ENCODE data around the gene CD3E. TPM values are rescaled to one million over a fixed set of nuclear protein-coding genes. Genes with fewer than 3 reads are reported as not detected.

CD3E gene
- total RNA-seq, 1 experiment from 2014 or later = not detected

DNA sequence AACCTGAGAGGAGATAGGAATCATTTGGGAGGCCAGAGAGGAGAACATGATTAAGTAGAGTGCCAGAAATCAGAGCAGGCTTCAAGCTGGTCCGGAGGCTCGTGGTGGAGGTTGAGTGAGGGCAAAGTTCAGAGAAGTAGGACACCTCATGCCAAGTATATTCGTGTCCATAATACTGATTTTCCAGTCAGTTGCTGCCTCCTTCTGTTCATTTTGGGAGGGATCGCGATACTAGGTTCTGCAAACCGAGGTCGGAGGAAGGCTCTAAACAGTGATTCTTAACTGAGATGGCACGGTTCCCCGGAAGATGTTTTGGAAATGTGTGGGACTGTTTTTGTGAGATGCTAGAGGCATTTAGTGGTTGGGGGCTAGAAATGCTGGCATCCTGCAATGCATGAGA lies 13.6 kb upstream of the CD3E start:
- Histone ChIP-seq H3K27me3 (ENCODE audit: insufficient read depth, low read length) (no peaks in the 10 kb centered on the region), H3K23ac (ENCODE audit: insufficient read length, low read depth, low read length) (no peak overlapping the region), H4K5ac (ENCODE audit: insufficient read length, low read depth, low read length) (no peak overlapping the region), H3K9me3 (ENCODE audit: control insufficient read depth, low read depth, low read length) (no peaks in the 10 kb centered on the region), H2BK120ac (ENCODE audit: low read depth, low read length, poor library complexity, severe bottlenecking) (no peak overlapping the region), H2BK20ac (ENCODE audit: low read depth, low read length, poor library complexity, severe bottlenecking) (no peak overlapping the region), H3K14ac (ENCODE audit: insufficient read depth, low read length) (no peak overlapping the region), H3K79me2 (ENCODE audit: insufficient read depth, low read length) (no peaks in the 10 kb centered on the region), H3K18ac (ENCODE audit: insufficient read length, low read depth, low read length) (no peak overlapping the region), H3K23me2 (ENCODE audit: insufficient read length, low read depth, low read length, poor library complexity, severe bottlenecking) (no peaks in the 10 kb centered on the region), H3T11ph (ENCODE audit: low read length) (no peak overlapping the region), H2BK5ac (ENCODE audit: insufficient read length, low read length) (no peak overlapping the region), H4K20me1 (ENCODE audit: control insufficient read depth, insufficient read depth, insufficient read length) (no peaks in the 10 kb centered on the region), H3K56ac (ENCODE audit: insufficient read length, low read depth, low read length) (no peak overlapping the region), H3K9ac (ENCODE audit: extremely low read depth, insufficient read length, low read length) (no peak overlapping the region), H3K4me1 (ENCODE audit: insufficient read depth, low read length) (no peaks in the 10 kb centered on the region), H2AK5ac (ENCODE audit: insufficient read length, low read length) (no peak overlapping the region), H3K27ac (ENCODE audit: insufficient read length, low read depth, low read length) (no peak overlapping the region), H4K91ac (ENCODE audit: insufficient read length, low read depth, low read length) (no peak overlapping the region), H4K8ac (replicated peaks; ENCODE audit: insufficient read length, low read depth, low read length) (no peak overlapping the region), H2BK12ac (ENCODE audit: insufficient read length, low read depth, low read length) (no peak overlapping the region), H3K4ac (ENCODE audit: low read depth, low read length) (no peak overlapping the region), H2AFZ (ENCODE audit: low read length) (no peak overlapping the region), H3K4me2 (ENCODE audit: insufficient read depth, insufficient read length, low read length) (no peak overlapping the region), H2BK15ac (ENCODE audit: low read depth, low read length) (no peak overlapping the region), H3K79me1 (ENCODE audit: insufficient read depth, low read depth, low read length, poor library complexity, severe bottlenecking) (no peaks in the 10 kb centered on the region)
- Mint-ChIP-seq H3K4me1 (peaks cover 4% of the 10 kb centered on the region in 2 experiments; a peak in 3 of 4 replicates), H3K4me3 (no peak overlapping the region), H3K9me3 (no peaks in the 10 kb centered on the region), H3K27ac (no peak overlapping the region), H3K36me3 (ENCODE audit: insufficient read depth in 1 of 3, low read depth in 3 of 3) (no peaks in the 10 kb centered on the region), H3K27me3 (ENCODE audit: low read depth) (peaks cover 31% of the 10 kb centered on the region)
- no CpG with 5 or more reads among the region's 9 CpGs for WGBS (ENCODE audit: extremely low coverage, insufficient read length, low lambda C conversion rate)
- peak; percentile 45 for DNase-seq
- TF ChIP-seq CTCF (conservative IDR thresholded peaks at IDR 0.05) = peak; percentile 63

Data from H9 (cell line).